A375 (cell line): ENCODE results near the gene RUNX3. TPM values are rescaled to one million over a fixed set of nuclear protein-coding genes. Genes with fewer than 3 reads are reported as not detected.

Experiments used
- small RNA-seq: library from RNA; depleted of rRNA; stranded (forward); fragments of <200 nt; gene quantifications from one replicate; pipeline ENCODE3, GENCODE V24; 2014
- total RNA-seq: library from RNA; depleted of rRNA; stranded (reverse); fragments of >200 nt; shearing (Covaris generic); gene quantifications from 2 replicates; pipeline ENCODE4 v1.2.3, GENCODE V29; 2014; rRNA removed

The RUNX3 gene
- total RNA-seq, result 14.0 and 15.9 TPM in 2 replicates

DNA sequence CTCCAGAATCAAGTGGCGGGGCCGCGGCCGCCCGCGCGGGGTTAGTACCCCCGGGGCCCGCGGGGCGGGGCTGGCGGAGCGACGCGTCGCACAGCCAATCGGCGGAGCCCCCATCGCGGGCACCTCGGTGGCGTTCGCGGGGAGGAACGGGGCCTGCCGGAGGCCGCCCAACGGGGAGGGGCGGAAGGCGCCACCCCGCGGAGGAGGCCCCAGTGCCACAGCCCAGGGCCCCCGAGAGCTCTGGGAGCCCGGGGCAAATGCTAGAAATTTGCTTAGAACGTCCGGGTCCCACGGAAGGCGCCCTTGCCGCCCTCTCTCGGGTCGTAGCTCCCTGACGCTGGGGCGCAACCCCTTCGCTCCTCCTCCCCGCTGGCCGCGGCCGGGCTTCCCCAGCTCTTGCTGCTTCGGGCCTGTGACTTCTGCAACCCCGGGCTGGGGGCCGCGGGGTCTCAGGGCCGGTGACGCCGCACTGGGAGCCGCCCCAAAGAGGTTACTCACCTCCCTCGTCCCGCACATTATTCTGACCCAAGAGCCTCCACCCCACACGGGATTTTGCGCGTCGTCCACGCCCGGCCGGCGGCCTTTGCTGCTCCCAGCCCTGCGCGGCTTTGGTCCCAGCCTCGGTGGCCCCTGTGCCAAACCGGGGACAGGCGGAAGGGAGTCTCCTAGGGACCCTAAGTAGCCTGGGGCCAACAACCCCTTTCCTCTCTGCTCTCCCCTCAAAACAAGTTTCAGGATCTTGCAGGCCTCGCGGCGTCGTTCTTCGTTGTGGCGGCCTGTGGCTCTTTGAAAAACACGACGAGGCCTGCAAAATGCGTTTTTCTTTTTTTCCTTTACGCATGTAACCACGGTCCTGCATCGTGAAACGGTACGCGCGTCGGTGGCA is at the start of gene RUNX3:
Gene RUNX3 (minus strand): TSS at position 17 of the 886 bp plus-strand sequence. CDS start 408 bp downstream, outside the sequence.

Small RNA genes within 50 kb of the gene (small RNA-seq; reads per million reads assigned to genes)
- gene MIR6731, result not detected

Other genes with a start within 250 kb of the RUNX3 start
- 134 and 144 TPM in 2 replicates for gene CLIC4, start 184.8 kb downstream of the RUNX3 start, total RNA-seq